Bronchial epithelial cell (primary cell): ENCODE data around the gene MEF2D. TPM values are rescaled to one million over a fixed set of nuclear protein-coding genes. Genes with fewer than 3 reads are reported as not detected.

Experiments used
- DNase-seq: peaks from one replicate; pipeline ENCODE4 v3.0.0-alpha.2; 2010; ENCODE audit warnings: low read depth
- FAIRE-seq: peaks from 2 replicates; lab custom pipeline; 2011; peaks lifted over from hg19 to GRCh38; lab: Jason Lieb, UNC
- H3K27me3 ChIP-seq: 2 replicates; pipeline ENCODE4 v1.5.1; 2011; ENCODE audit warnings: low read length; ENCODE audit not compliant: control insufficient read depth, insufficient read depth
- H3K36me3 ChIP-seq: 2 replicates; pipeline ENCODE4 v1.5.1; 2011; ENCODE audit warnings: low read length; ENCODE audit not compliant: control insufficient read depth, insufficient read depth
- H3K4me3 ChIP-seq: 2 replicates; pipeline ENCODE4 v1.5.1; 2011; ENCODE audit warnings: mild to moderate bottlenecking, low read depth, low read length, control low read depth
- CTCF ChIP-seq: IDR thresholded peaks from 2 replicates; pipeline ENCODE4 v1.5.1; 2011; ENCODE audit warnings: mild to moderate bottlenecking, moderate library complexity, low read length, control low read depth, inconsistent platforms; ENCODE audit not compliant: insufficient read depth, severe bottlenecking
- total RNA-seq: library from RNA; depleted of rRNA; stranded (reverse); fragments of >200 nt; gene quantifications from 2 replicates; pipeline ENCODE4 v1.2.1, GENCODE V29; 2014

The MEF2D gene
- total RNA-seq, 1 donor from 2014 or later: 1.3 TPM

- H3K36me3 ChIP-seq: peaks cover 1% of the 10 kb centered on the region
- no peaks in the 10 kb centered on the region for H3K27me3 ChIP-seq
- no peak overlapping the region for H3K4me3 ChIP-seq
- FAIRE-seq (no peak), DNase-seq (no peak)
- no peak for TF ChIP-seq CTCF
Observed at GRCh38 chr1:156460525-156460924, 40.0 kb downstream of the MEF2D start.

- FAIRE-seq (no peak), DNase-seq (peak; percentile 61)
- H3K36me3 ChIP-seq: no peaks in the 10 kb centered on the region
- TF ChIP-seq CTCF: no peak
- H3K27me3 ChIP-seq: no peaks in the 10 kb centered on the region
- H3K4me3 ChIP-seq: no peak overlapping the region
Observed at GRCh38 chr1:156458181-156458503, 42.4 kb downstream of the MEF2D start.

GRCh38 chr1:156456625-156457465, 43.7 kb downstream of the MEF2D start:
- no peak for TF ChIP-seq CTCF
- peak; percentile 97 for DNase-seq
- no peak for FAIRE-seq

GRCh38 chr1:156455362-156455761, 45.2 kb downstream of the MEF2D start:
- DNase-seq (no peak), FAIRE-seq (no peak)
- Histone ChIP-seq H3K27me3 (peaks cover under 1% of the 10 kb centered on the region), H3K4me3 (no peak overlapping the region), H3K36me3 (no peaks in the 10 kb centered on the region)
- no peak for TF ChIP-seq CTCF

More at GRCh38 chr1:156456625-156457465, 43.7 kb downstream of the MEF2D start:
- Histone ChIP-seq H3K27me3 (no peaks in the 10 kb centered on the region), H3K4me3 (peak overlapping the region; percentile 59), H3K36me3 (no peaks in the 10 kb centered on the region)

- FAIRE-seq (no peak), DNase-seq (no peak)
- Histone ChIP-seq H3K27me3 (peaks cover 2% of the 10 kb centered on the region), H3K4me3 (no peak overlapping the region), H3K36me3 (no peaks in the 10 kb centered on the region)
- TF ChIP-seq CTCF: no peak
Observed at GRCh38 chr1:156452907-156453306, 47.7 kb downstream of the MEF2D start.
